IMR-90 (cell line): ENCODE results near the gene CAVIN4. TPM values are rescaled to one million over a fixed set of nuclear protein-coding genes. Genes with fewer than 3 reads are reported as not detected.

Source experiments
- ATAC-seq: fragments of 200-7000 bp; cut with Tn5 transposase; 2 replicates; pipeline ENCODE4 v1.9.1; 2020; ENCODE audit warnings: low read depth, mild to moderate bottlenecking, moderate library complexity
- BruUV-seq: library from RNA; stranded (reverse); fragments of 400-500 nt; replicated peaks from 2 replicates; lab custom pipeline; 2021; lab: Mats Ljungman, UMichigan
- CTCF ChIA-PET: fragments of 300-600 bp; formaldehyde crosslinking; extraction: SDS; loops from one replicate; lab custom pipeline; 2021; ENCODE audit warnings: antibody characterized with exemption; lab: Yijun Ruan, JAX
- POLR2A ChIA-PET: fragments of 300-600 bp; sonication (Branson Sonifier 250); formaldehyde crosslinking; loops from one replicate; lab custom pipeline; 2022; ENCODE audit warnings: antibody characterized with exemption; ENCODE audit not compliant: unreplicated experiment; lab: Charles Lee
- DNase-seq: peaks from one replicate; pipeline ENCODE4 v3.0.0; 2013
- H2AFZ ChIP-seq: replicated peaks from 2 replicates; pipeline ENCODE3; 2013; ENCODE audit warnings: low read length, mild to moderate bottlenecking; ENCODE audit not compliant: poor library complexity
- H2AK5ac ChIP-seq: 2 replicates; pipeline ENCODE4 v1.6.1; 2013; ENCODE audit warnings: low read depth, low read length, inconsistent platforms
- H2AK9ac ChIP-seq: replicated peaks from 2 replicates; pipeline ENCODE3; 2013; ENCODE audit warnings: mild to moderate bottlenecking, low read depth, low read length, moderate library complexity; ENCODE audit not compliant: poor library complexity
- H2BK120ac ChIP-seq: 2 replicates; pipeline ENCODE4 v1.6.1; 2013; ENCODE audit warnings: low read depth, low read length, inconsistent platforms
- H2BK15ac ChIP-seq: 3 replicates; pipeline ENCODE4 v1.6.1; 2013; ENCODE audit warnings: low read depth, low read length, inconsistent platforms
- H2BK20ac ChIP-seq: 2 replicates; pipeline ENCODE4 v1.6.1; 2013; ENCODE audit warnings: low read depth, mild to moderate bottlenecking, inconsistent platforms, low read length, moderate library complexity
- H2BK5ac ChIP-seq: 2 replicates; pipeline ENCODE4 v1.6.1; 2013; ENCODE audit warnings: mild to moderate bottlenecking, low read depth, low read length, inconsistent platforms; ENCODE audit not compliant: poor library complexity, severe bottlenecking
- H3K14ac ChIP-seq: replicated peaks from 2 replicates; pipeline ENCODE4 v1.6.1; 2013; ENCODE audit warnings: low read depth, low read length, inconsistent platforms
- H3K18ac ChIP-seq: 2 replicates; pipeline ENCODE4 v1.6.1; 2013; ENCODE audit warnings: low read depth, low read length, control low read depth
- H3K23ac ChIP-seq: 2 replicates; pipeline ENCODE4 v1.6.1; 2013; ENCODE audit warnings: low read depth, low read length, inconsistent platforms
- H3K27ac ChIP-seq: 2 replicates; pipeline ENCODE4 v1.5.1; 2013; ENCODE audit warnings: mild to moderate bottlenecking, control low read depth, low read length; ENCODE audit not compliant: insufficient read depth
- H3K27me3 ChIP-seq: 2 replicates; pipeline ENCODE4 v1.6.1; 2013; ENCODE audit warnings: low read length; ENCODE audit not compliant: control insufficient read depth, insufficient read depth
- H3K36me3 ChIP-seq: 2 replicates; pipeline ENCODE4 v1.6.1; 2013; ENCODE audit warnings: low read length, mixed read lengths; ENCODE audit not compliant: control insufficient read depth, insufficient read depth
- H3K4ac ChIP-seq: 2 replicates; pipeline ENCODE4 v1.6.1; 2013; ENCODE audit warnings: low read depth, low read length, inconsistent platforms
- H3K4me1 ChIP-seq: 2 replicates; pipeline ENCODE4 v1.6.1; 2013; ENCODE audit warnings: low read length, mixed read lengths; ENCODE audit not compliant: control insufficient read depth, insufficient read depth
- H3K4me2 ChIP-seq: 2 replicates; pipeline ENCODE4 v1.6.1; 2013; ENCODE audit warnings: low read depth, mild to moderate bottlenecking, control low read depth, low read length, moderate library complexity
- H3K4me3 ChIP-seq: 2 replicates; pipeline ENCODE4 v1.5.1; 2013; ENCODE audit warnings: low read depth, mild to moderate bottlenecking, control low read depth, low read length, moderate library complexity; ENCODE audit not compliant: insufficient read depth
- H3K56ac ChIP-seq: 2 replicates; pipeline ENCODE4 v1.6.1; 2013; ENCODE audit warnings: low read length, inconsistent platforms; ENCODE audit not compliant: insufficient read depth; ENCODE audit errors: extremely low read depth
- H3K79me1 ChIP-seq, 2 experiments: 2 replicates each; pipeline ENCODE4 v1.6.1; 2013; ENCODE audit warnings: low read length in 2 of 2, inconsistent platforms in 1 of 2, low read depth in 1 of 2
- H3K9ac ChIP-seq: 2 replicates; pipeline ENCODE4 v1.6.1; 2013; ENCODE audit warnings: low read depth, low read length, control low read depth
- H3K9me1 ChIP-seq: 2 replicates; pipeline ENCODE4 v1.6.1; 2013; ENCODE audit warnings: low read length, inconsistent platforms; ENCODE audit not compliant: insufficient read depth
- H3K9me3 ChIP-seq: 2 replicates; pipeline ENCODE4 v1.6.1; 2013; ENCODE audit warnings: low read length; ENCODE audit not compliant: control insufficient read depth, insufficient read depth
- H4K20me1 ChIP-seq: 2 replicates; pipeline ENCODE4 v1.6.1; 2013; ENCODE audit warnings: low read length, inconsistent platforms; ENCODE audit not compliant: insufficient read depth
- H4K5ac ChIP-seq: 2 replicates; pipeline ENCODE4 v1.6.1; 2013; ENCODE audit warnings: mild to moderate bottlenecking, low read depth, low read length, control low read depth
- H4K8ac ChIP-seq, 2 experiments: 2 replicates each; pipeline ENCODE4 v1.6.1; 2013; ENCODE audit warnings: low read depth in 2 of 2, low read length in 2 of 2, control low read depth in 1 of 2, inconsistent platforms in 1 of 2
- H4K91ac ChIP-seq: 2 replicates; pipeline ENCODE4 v1.6.1; 2013; ENCODE audit warnings: low read depth, low read length, inconsistent platforms; ENCODE audit not compliant: insufficient read depth
- BHLHE40 ChIP-seq: fragments of 150-350 bp; IDR thresholded peaks from 2 replicates; pipeline ENCODE4 v1.6.1; 2016; ENCODE audit warnings: mild to moderate bottlenecking, low read depth, low read length
- CEBPB ChIP-seq: IDR thresholded peaks from 2 replicates; pipeline ENCODE4 v1.6.1; 2012; ENCODE audit warnings: low read depth, low read length, improper control_type of control experiment
- CTCF ChIP-seq: conservative IDR thresholded peaks from 2 replicates; pipeline ENCODE4 v1.5.1; 2012; ENCODE audit warnings: mild to moderate bottlenecking, low read depth, low read length, improper control_type of control experiment
- ELK1 ChIP-seq: fragments of 150-350 bp; IDR thresholded peaks from 2 replicates; pipeline ENCODE4 v1.6.1; 2016; ENCODE audit warnings: low read depth, mild to moderate bottlenecking, low read length, moderate library complexity, borderline replicate concordance
- FOS ChIP-seq: fragments of 150-350 bp; IDR thresholded peaks from 2 replicates; pipeline ENCODE4 v1.6.1; 2016; ENCODE audit warnings: low read depth, low read length
- MAZ ChIP-seq: IDR thresholded peaks from 2 replicates; pipeline ENCODE4 v1.6.1; 2012; ENCODE audit warnings: low read depth, mild to moderate bottlenecking, low read length, improper control_type of control experiment, moderate library complexity, borderline replicate concordance
- NFE2L2 ChIP-seq: fragments of 150-350 bp; IDR thresholded peaks from 2 replicates; pipeline ENCODE4 v1.6.1; 2016; ENCODE audit warnings: low read depth, mild to moderate bottlenecking, low read length
- POLR2A ChIP-seq: IDR thresholded peaks from 2 replicates; pipeline ENCODE4 v1.6.1; 2012; ENCODE audit warnings: mild to moderate bottlenecking, low read depth, low read length
- RCOR1 ChIP-seq: IDR thresholded peaks from 2 replicates; pipeline ENCODE4 v1.6.1; 2012; ENCODE audit warnings: mild to moderate bottlenecking, low read length, improper control_type of control experiment; ENCODE audit not compliant: insufficient replicate concordance
- RFX5 ChIP-seq: IDR thresholded peaks from 2 replicates; pipeline ENCODE4 v1.8.0; 2012; ENCODE audit warnings: low read depth, mild to moderate bottlenecking, low read length, moderate library complexity
- SMC3 ChIP-seq: fragments of 150-350 bp; IDR thresholded peaks from 2 replicates; pipeline ENCODE4 v1.6.1; 2016; ENCODE audit warnings: low read depth, mild to moderate bottlenecking, antibody characterized with exemption, low read length, moderate library complexity
- WGBS, 2 experiments: methylation state at CpG; one replicate each; pipeline versions ENCODE4 v1.1.5 to v1.1.7; 2013; ENCODE audit warnings: missing lambda C conversion rate in 2 of 2; ENCODE audit not compliant: insufficient read length in 1 of 2; ENCODE audit errors: extremely low coverage in 2 of 2; 5-methylcytosine and 5-hydroxymethylcytosine counted together
- dilution Hi-C: fragments of 300-500 bp; cut with HindIII; formaldehyde crosslinking; loops from one replicate; pipeline ENCODE4 v1.14.3; 2018; ENCODE audit warnings: low sequenced_read_pairs; ENCODE audit not compliant: unreplicated experiment
- in situ Hi-C: fragments of 300-500 bp; cut with MboI; formaldehyde crosslinking; loops from 3 replicates; pipeline ENCODE4 v1.14.3; 2019; ENCODE audit warnings: low sequenced_read_pairs, inconsistent platforms, mixed read lengths
- intact Hi-C: fragments of 100-400 bp; cut with micrococcal nuclease; formaldehyde crosslinking; loops from 2 replicates; pipeline ENCODE4 v1.10.0; 2022
- polyA plus RNA-seq, 3 experiments: library from polyadenylated mRNA; depleted of rRNA; stranded (reverse); fragments of >200 nt; gene quantifications; 2 replicates each; pipeline ENCODE4 v1.2.3, GENCODE V29; 2012; ENCODE audit warnings: low replicate concordance in 1 of 3
- total RNA-seq: library from RNA; depleted of rRNA; stranded (reverse); fragments of >200 nt; gene quantifications from 2 replicates; pipeline ENCODE4 v1.2.3, GENCODE V29; 2012

CAVIN4 gene
- total and polyA plus RNA-seq, 2 of the 4 experiments (the other 2 are of a cell fraction), result 2.2 to 2.6 TPM

DNA sequence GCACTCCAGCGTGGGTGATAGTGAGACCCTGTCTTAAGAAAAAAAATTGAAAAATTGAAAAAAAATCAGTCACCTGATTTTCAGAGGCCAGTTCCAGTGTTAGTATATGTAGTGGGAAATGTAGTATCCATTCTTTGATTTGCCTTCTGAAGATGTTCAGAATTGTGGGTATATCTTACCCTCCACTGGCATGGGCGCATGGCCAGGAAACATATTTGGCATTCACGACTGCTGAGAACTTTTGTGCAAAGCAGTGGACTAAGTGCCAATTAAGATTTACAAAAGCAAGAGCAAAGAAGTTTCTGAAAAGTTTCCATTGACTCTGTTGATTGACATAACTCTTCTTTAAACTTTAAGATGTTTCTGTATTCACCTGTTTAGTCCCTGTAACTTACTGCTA is 2.4 kb downstream of the CAVIN4 start:
- Histone ChIP-seq H2AK5ac (no peak overlapping the region), H2AK9ac (no peak overlapping the region), H3K27me3 (no peaks in the 10 kb centered on the region), H3K23ac (no peak overlapping the region), H3K79me1 (peaks cover 4 to 7% of the 10 kb centered on the region in 2 experiments; a peak in 3 of 4 replicates), H4K8ac (no peak overlapping the region), H2BK15ac (no peak overlapping the region; the same call in 2 of the 3 replicates), H3K14ac (no peak overlapping the region), H3K36me3 (no peaks in the 10 kb centered on the region), H4K91ac (no peak overlapping the region), H3K9me3 (no peaks in the 10 kb centered on the region), H2BK120ac (peak overlapping the region; percentile 38; the same call in 1 of the 2 replicates), H4K20me1 (no peaks in the 10 kb centered on the region), H2BK5ac (no peak overlapping the region), H3K27ac (no peak overlapping the region), H4K5ac (no peak overlapping the region), H3K9ac (no peak overlapping the region), H3K4me3 (no peak overlapping the region), H3K18ac (no peak overlapping the region), H3K56ac (no peak overlapping the region), H3K4ac (no peak overlapping the region), H2AFZ (no peak overlapping the region), H3K4me1 (peaks cover 13% of the 10 kb centered on the region), H3K9me1 (peaks cover 14% of the 10 kb centered on the region; the same call in 1 of the 2 replicates), H3K4me2 (no peak overlapping the region), H2BK20ac (no peak overlapping the region)
- ATAC-seq, result no peak
- CTCF ChIA-PET, result no interaction called here
- DNase-seq, result no peak
- no TSS peak for BruUV-seq
- intact Hi-C loops, result no loop called here
- dilution Hi-C loops, result no loop called here
- TF ChIP-seq POLR2A (no peak), RCOR1 (no peak), BHLHE40 (no peak), ELK1 (no peak), FOS (no peak), CEBPB (no peak), RFX5 (no peak), NFE2L2 (no peak), SMC3 (no peak), MAZ (no peak), CTCF (no peak)
- WGBS, 2 experiments, result 100% methylated on average over 1 of the region's 3 CpGs; no CpG with 5 or more reads in 1 of the 2 experiments
- POLR2A ChIA-PET, result no interaction called here
- in situ Hi-C loops, result loop anchor here (10.0 to 25.0 kb wide), 4 partner anchors 125 to 1393 kb away; no protein-coding TSS in a partner anchor
